GM19463 (cell line): ENCODE data around the gene OR4A15.

ENCODE experiments used
- ATAC-seq: cut with Tn5 transposase; IDR thresholded peaks from one replicate; pipeline ENCODE4 v1.9.1; 2021; ENCODE audit warnings: mild to moderate bottlenecking, moderate library complexity; ENCODE audit not compliant: unreplicated experiment

OR4A15 gene

GRCh38 chr11:55367674-55368073 lies at the start of gene OR4A15:
OR4A15 (plus strand) TSS chr11:55367974; CDS start chr11:55367974, 0 bp downstream.
- ATAC-seq, result no peak

GRCh38 chr11:55324500-55324899 lies 43.3 kb upstream of the OR4A15 start:
- ATAC-seq, result no peak

- ATAC-seq, result no peak
These were observed 24.9 kb upstream of the OR4A15 start, which contains the start of gene OR4A16 for GRCh38 chr11:55342901-55343300. OR4A16 (plus strand) TSS chr11:55343201; CDS start chr11:55343201, 0 bp downstream.

GRCh38 chr11:55345306-55345705 lies 22.5 kb upstream of the OR4A15 start:
- ATAC-seq, result no peak

GRCh38 chr11:55349032-55349431 lies 18.7 kb upstream of the OR4A15 start:
- ATAC-seq, result no peak

GRCh38 chr11:55357560-55358184 lies 10.1 kb upstream of the OR4A15 start:
- ATAC-seq, result peak; percentile 50

- no peak for ATAC-seq
These were observed 33.2 kb downstream of the OR4A15 start for GRCh38 chr11:55401011-55401410.
